Tibial artery (tissue), 4 donors: Measurements from ENCODE around the gene DLL1.

Experiments used
- DNase-seq, 2 donors: peaks; one replicate each; pipeline ENCODE4 v3.0.0-alpha.2; 2019
- H3K27ac ChIP-seq, 2 donors: fragments of 200-600 bp; sonication (generic) in 1 of 2; 1 replicate in 1 of 2; 2 replicates in 1 of 2; pipeline ENCODE4 v1.5.1; 2018 to 2019; ENCODE audit warnings: mild to moderate bottlenecking in 1 of 2
- H3K27me3 ChIP-seq, 2 donors: fragments of 200-600 bp; sonication (generic) in 1 of 2; one replicate each; pipeline versions ENCODE4 v1.5.1 to v1.6.0; 2016 to 2019
- H3K36me3 ChIP-seq, 3 donors: fragments of 200-600 bp; sonication (generic) in 2 of 3; one replicate each; pipeline ENCODE4 v1.5.1; 2016 to 2019; ENCODE audit warnings: mild to moderate bottlenecking in 2 of 3
- H3K4me1 ChIP-seq, 4 donors: fragments of 200-600 bp; sonication (generic) in 2 of 4; 1 replicate in 3 of 4; 2 replicates in 1 of 4; pipeline ENCODE4 v1.5.1; 2016 to 2019
- H3K4me3 ChIP-seq, 2 donors: fragments of 200-600 bp; sonication (generic) in 1 of 2; 1 replicate in 1 of 2; 2 replicates in 1 of 2; pipeline ENCODE4 v1.5.1; 2018 to 2019; ENCODE audit warnings: mild to moderate bottlenecking in 2 of 2
- H3K9me3 ChIP-seq, 3 donors: fragments of 200-600 bp; sonication (generic) in 1 of 3; one replicate each; pipeline ENCODE4 v1.5.1; 2016 to 2019
- intact Hi-C: fragments of 100-400 bp; cut with DNase I; formaldehyde crosslinking; loops from one replicate; pipeline ENCODE4 v1.15.0; 2023; ENCODE audit warnings: low total_unique reads
- TF ChIP-seq, protein P1 (sequence below), 2 experiments: fragments of 200-600 bp in 1 of 2; fragments of 450-650 bp in 1 of 2; IDR thresholded peaks; one replicate each; pipeline ENCODE4 v1.5.1; 2017 to 2019; ENCODE audit warnings: antibody characterized with exemption in 2 of 2, mild to moderate bottlenecking in 1 of 2, moderate library complexity in 1 of 2

DLL1 gene

DNA sequence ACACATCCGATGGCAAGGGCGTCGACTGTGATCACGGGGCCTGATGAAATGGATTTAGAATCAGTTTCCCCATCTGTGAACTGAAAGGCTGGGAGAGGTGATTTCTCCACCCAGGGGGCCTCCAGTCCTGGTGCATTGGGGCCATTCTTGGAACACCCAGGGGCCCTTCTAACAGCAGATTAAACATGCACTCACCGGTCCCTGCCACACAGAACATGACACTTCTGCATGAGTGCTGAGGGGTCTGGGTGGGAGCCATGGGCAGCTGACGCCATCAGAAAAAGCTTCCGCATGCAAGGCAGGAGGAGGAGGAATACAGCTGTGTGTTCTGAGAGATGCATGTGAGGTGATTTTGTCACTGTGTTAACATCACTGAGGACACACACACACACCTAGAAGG lies 26.8 kb downstream of the DLL1 start:
- no peak overlapping the region for H3K27ac ChIP-seq
- H3K4me3 ChIP-seq, result no peak overlapping the region
- H3K4me1 ChIP-seq, result no peaks in the 10 kb centered on the region
- DNase-seq, result no peak
- intact Hi-C loops, result no loop called here
- TF ChIP-seq, protein P1, sequence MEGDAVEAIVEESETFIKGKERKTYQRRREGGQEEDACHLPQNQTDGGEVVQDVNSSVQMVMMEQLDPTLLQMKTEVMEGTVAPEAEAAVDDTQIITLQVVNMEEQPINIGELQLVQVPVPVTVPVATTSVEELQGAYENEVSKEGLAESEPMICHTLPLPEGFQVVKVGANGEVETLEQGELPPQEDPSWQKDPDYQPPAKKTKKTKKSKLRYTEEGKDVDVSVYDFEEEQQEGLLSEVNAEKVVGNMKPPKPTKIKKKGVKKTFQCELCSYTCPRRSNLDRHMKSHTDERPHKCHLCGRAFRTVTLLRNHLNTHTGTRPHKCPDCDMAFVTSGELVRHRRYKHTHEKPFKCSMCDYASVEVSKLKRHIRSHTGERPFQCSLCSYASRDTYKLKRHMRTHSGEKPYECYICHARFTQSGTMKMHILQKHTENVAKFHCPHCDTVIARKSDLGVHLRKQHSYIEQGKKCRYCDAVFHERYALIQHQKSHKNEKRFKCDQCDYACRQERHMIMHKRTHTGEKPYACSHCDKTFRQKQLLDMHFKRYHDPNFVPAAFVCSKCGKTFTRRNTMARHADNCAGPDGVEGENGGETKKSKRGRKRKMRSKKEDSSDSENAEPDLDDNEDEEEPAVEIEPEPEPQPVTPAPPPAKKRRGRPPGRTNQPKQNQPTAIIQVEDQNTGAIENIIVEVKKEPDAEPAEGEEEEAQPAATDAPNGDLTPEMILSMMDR (IDR thresholded peaks at IDR 0.05), result no peak
- no peaks in the 10 kb centered on the region for H3K9me3 ChIP-seq
- no peaks in the 10 kb centered on the region for H3K36me3 ChIP-seq
- H3K27me3 ChIP-seq, result peaks cover 0 to 18% of the 10 kb centered on the region in 2 donors

DNA sequence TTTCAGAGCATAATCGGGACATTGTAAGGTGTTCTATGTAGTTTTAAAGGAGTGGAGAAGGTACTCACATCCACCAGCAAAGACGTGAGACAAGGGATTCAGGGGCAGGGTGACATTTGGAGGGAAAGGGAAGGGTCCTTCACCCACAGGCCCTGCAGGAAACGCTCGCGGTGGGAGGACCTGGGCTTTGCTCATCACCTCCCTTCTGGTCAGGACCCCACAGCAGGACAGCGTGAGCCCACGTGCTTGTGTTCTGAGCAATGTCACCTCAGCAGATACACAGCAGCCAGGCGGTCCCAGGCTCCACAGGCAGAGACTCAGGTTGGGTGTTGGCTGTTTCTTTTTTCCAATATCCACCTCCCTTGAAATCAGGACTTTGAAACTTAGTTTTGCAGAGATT lies 27.5 kb downstream of the DLL1 start:
- no peak for DNase-seq
- TF ChIP-seq, protein P1 (IDR thresholded peaks at IDR 0.05), result no peak
- H3K36me3 ChIP-seq, result no peaks in the 10 kb centered on the region
- no peaks in the 10 kb centered on the region for H3K9me3 ChIP-seq
- no peak overlapping the region for H3K4me3 ChIP-seq
- intact Hi-C loops, result no loop called here
- H3K27ac ChIP-seq, result no peak overlapping the region
- no peaks in the 10 kb centered on the region for H3K4me1 ChIP-seq
- H3K27me3 ChIP-seq, result peaks cover 0 to 18% of the 10 kb centered on the region in 2 donors

DNA sequence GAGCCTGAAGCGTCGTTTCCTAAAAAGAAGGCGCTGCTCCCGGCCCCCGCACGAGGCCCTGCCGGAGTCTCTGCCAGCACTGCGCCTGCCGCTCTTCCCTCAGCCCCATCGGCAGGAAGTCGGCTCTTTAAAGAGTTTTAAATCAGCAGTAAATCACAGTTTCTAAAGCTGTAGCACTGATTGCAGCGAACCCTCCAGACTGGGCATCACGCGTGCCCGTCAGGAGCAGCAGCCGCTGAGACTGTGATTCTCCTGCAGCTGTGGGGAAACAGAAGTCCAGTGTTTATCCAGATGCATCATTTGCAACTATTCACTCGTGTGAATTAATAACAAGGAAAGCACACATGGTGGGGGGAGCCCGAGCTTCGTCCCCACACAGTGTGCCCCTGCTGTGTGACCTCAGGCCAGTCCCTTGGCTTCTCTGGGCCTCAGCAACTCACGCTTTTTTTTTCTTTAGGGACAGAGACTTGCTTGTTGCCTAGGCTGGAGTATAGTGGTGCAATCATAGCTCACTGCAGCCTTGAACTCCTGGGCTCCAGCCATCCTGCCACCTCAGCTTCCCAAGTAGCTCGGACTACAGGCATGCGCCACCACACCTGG lies 28.3 kb downstream of the DLL1 start:
- TF ChIP-seq, protein P1 (IDR thresholded peaks at IDR 0.05), result no peak
- Histone ChIP-seq H3K36me3 (no peaks in the 10 kb centered on the region), H3K4me1 (no peaks in the 10 kb centered on the region), H3K9me3 (no peaks in the 10 kb centered on the region), H3K27ac (no peak overlapping the region), H3K4me3 (no peak overlapping the region), H3K27me3 (peaks cover 0 to 18% of the 10 kb centered on the region in 2 donors)
- intact Hi-C loops, result no loop called here
- no peak for DNase-seq

DNA sequence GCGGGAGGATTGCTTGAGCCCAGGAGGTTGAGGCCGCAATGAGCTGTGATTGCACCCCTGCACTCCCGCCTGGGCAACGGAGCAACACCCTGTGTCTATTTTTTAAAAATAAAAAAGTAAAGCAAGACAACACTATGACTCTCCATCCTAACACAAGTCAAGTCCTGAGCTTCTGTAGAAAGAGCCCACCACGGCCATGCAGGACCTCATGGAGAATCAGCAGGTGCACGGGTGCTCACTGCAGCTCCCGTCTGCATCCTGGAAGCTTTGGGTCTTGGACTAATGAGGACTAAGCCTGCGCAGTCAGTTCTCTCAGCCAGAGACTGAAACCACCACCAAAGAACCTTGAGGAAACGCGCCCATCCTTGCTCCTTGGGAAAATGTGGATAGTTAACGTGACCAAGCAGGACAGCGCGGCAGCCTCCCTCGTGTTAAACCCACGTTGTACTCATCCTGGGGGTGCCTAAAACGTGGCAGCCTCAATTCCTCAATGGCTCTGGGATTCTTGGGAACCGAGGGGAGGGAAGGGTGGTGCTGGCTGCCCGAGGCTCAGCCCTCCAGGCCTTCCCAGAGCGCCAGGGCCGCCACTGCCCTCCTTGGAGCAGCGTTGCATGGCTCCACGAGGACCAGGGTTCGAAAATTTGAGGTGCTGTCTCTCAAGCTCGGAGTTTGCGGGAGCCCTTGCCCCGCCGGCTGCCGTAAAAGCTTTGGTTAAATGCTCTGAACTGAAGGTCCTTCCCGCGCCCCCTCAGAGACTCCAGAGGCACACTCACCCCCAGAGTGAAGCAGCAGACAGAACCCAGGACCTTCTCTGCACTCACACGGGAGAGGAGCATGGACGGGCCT lies 29.0 kb downstream of the DLL1 start:
- no peaks in the 10 kb centered on the region for H3K36me3 ChIP-seq
- no peaks in the 10 kb centered on the region for H3K4me1 ChIP-seq
- intact Hi-C loops, result no loop called here
- no peak overlapping the region for H3K4me3 ChIP-seq
- H3K9me3 ChIP-seq, result no peaks in the 10 kb centered on the region
- TF ChIP-seq, protein P1 (IDR thresholded peaks at IDR 0.05), result no peak
- no peak overlapping the region for H3K27ac ChIP-seq
- H3K27me3 ChIP-seq, result peaks cover 0 to 18% of the 10 kb centered on the region in 2 donors
- no peak for DNase-seq

DNA sequence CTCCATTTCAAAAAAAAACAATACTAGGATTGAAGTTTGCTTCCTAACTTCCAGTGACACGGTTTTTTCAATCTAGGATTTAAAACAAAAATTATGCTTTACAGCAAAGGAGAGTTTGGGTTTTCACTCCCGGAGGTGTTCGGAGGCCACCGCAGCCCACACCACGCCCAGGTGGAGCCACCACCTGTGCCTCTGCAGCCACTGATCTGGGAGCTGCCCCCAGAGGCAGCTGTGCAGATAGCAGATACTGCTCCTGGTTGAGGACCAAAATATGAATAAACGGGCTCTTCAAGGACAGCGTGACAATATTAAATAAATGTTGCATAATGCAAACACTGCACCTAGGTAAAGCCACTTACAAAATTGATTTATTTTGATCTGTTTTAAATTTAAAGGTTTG lies 30.2 kb downstream of the DLL1 start:
- Histone ChIP-seq H3K27ac (no peak overlapping the region), H3K4me3 (no peak overlapping the region), H3K36me3 (no peaks in the 10 kb centered on the region), H3K27me3 (peaks cover 0 to 18% of the 10 kb centered on the region in 2 donors), H3K4me1 (no peaks in the 10 kb centered on the region), H3K9me3 (no peaks in the 10 kb centered on the region)
- TF ChIP-seq, protein P1 (IDR thresholded peaks at IDR 0.05), result no peak
- DNase-seq, result no peak
- intact Hi-C loops, result no loop called here
